Endothelial cell of umbilical vein (primary cell): Measurements from ENCODE around the gene MYL5.

ENCODE experiments used
- CTCF ChIP-seq, 2 donors: IDR thresholded peaks; 1 replicate in 1 of 2; 2 replicates in 1 of 2; pipeline ENCODE4 v1.5.1; 2011; ENCODE audit warnings: low read length in 2 of 2, mild to moderate bottlenecking in 2 of 2, moderate library complexity in 2 of 2, control low read depth in 1 of 2, inconsistent platforms in 1 of 2, low read depth in 1 of 2; ENCODE audit not compliant: insufficient read depth in 1 of 2; ENCODE audit errors: extremely low read depth in 1 of 2
- POLR2A ChIP-seq: IDR thresholded peaks from 2 replicates; pipeline ENCODE4 v1.6.1; 2012; ENCODE audit warnings: low read depth, mild to moderate bottlenecking, control low read depth, low read length
- POLR2AphosphoS5 ChIP-seq: IDR thresholded peaks from 2 replicates; pipeline ENCODE4 v1.6.1; 2012; ENCODE audit warnings: low read depth, mild to moderate bottlenecking, control low read depth, low read length, moderate library complexity; ENCODE audit not compliant: insufficient read depth

- TF ChIP-seq CTCF (IDR thresholded peaks at IDR 0.05; ENCODE audit: extremely low read depth in 1 of 2, insufficient read depth in 1 of 2, low read depth in 1 of 2, low read length in 2 of 2): no peak
- TF ChIP-seq POLR2AphosphoS5: no peak
- no peak for TF ChIP-seq POLR2A
Measured at GRCh38 chr4:653831-654502, 20.4 kb upstream of the MYL5 start.
